Kasumi-1 (cell line): ENCODE results near the gene SPRR2E.
"Not testable (repeated sequence)": the region's sequence is repeated elsewhere in the genome, so short reads cannot be mapped to it uniquely, and the experiment has no call there.

Experiments
- DNase-seq, 2 experiments: peaks; one replicate each; lab custom pipeline; 2025; lab: John Stamatoyannopoulos, UW

Gene SPRR2E

GRCh38 chr1:153094426-153094825 is at the start of gene SPRR2E:
Gene SPRR2E, minus strand, starts transcription at chr1:153094526. Its CDS starts 775 bp downstream, at chr1:153093751.
- no peak for DNase-seq

GRCh38 chr1:153141377-153141776 is 47.1 kb upstream of the SPRR2E start:
- DNase-seq: no peak

- DNase-seq: no peak
Measured at GRCh38 chr1:153140484-153140883, 46.2 kb upstream of the SPRR2E start.

GRCh38 chr1:153133743-153134142 is 39.4 kb upstream of the SPRR2E start:
- DNase-seq: no peak

- no peak for DNase-seq
Measured at GRCh38 chr1:153133267-153133666, 38.9 kb upstream of the SPRR2E start.

GRCh38 chr1:153128688-153129087 is 34.4 kb upstream of the SPRR2E start:
- DNase-seq: not testable (repeated sequence)

GRCh38 chr1:153127296-153127695 is 33.0 kb upstream of the SPRR2E start:
- DNase-seq: no peak

GRCh38 chr1:153125536-153125935 is 31.2 kb upstream of the SPRR2E start:
- no peak for DNase-seq

GRCh38 chr1:153123793-153124192 is 29.5 kb upstream of the SPRR2E start:
- DNase-seq: not testable (repeated sequence)

- no peak for DNase-seq
Measured at GRCh38 chr1:153122831-153123421, 28.6 kb upstream of the SPRR2E start.

- DNase-seq: no peak
Measured at GRCh38 chr1:153120945-153121344, 26.6 kb upstream of the SPRR2E start.

GRCh38 chr1:153119491-153119971 is 25.2 kb upstream of the SPRR2E start:
- no peak for DNase-seq

GRCh38 chr1:153115264-153115663 is 20.9 kb upstream of the SPRR2E start:
- not testable (repeated sequence) for DNase-seq

GRCh38 chr1:153113416-153113815 is 19.1 kb upstream of the SPRR2E start, which contains the start of gene SPRR2F:
Gene SPRR2F, minus strand, starts transcription at chr1:153113516. Its CDS starts 783 bp downstream, at chr1:153112733.
- no peak for DNase-seq

- DNase-seq: not testable (repeated sequence)
Measured at GRCh38 chr1:153112454-153112853, 18.1 kb upstream of the SPRR2E start.

GRCh38 chr1:153100245-153100644 is 5.9 kb upstream of the SPRR2E start:
- no peak for DNase-seq

GRCh38 chr1:153099461-153100045 is 5.2 kb upstream of the SPRR2E start:
- no peak for DNase-seq

- no peak for DNase-seq
Measured at GRCh38 chr1:153095764-153096163, 1.4 kb upstream of the SPRR2E start.

- no peak for DNase-seq
Measured at GRCh38 chr1:153087652-153088051, 6.7 kb downstream of the SPRR2E start.

- no peak for DNase-seq
Measured at GRCh38 chr1:153081736-153082135, 12.6 kb downstream of the SPRR2E start.

GRCh38 chr1:153072806-153073726 is 21.3 kb downstream of the SPRR2E start:
- DNase-seq: no peak

- no peak for DNase-seq
Measured at GRCh38 chr1:153071511-153071910, 22.8 kb downstream of the SPRR2E start, which contains the start of gene SPRR2B. Gene SPRR2B, minus strand, starts transcription at chr1:153071611. Its CDS starts 772 bp downstream, at chr1:153070839.
